ENCODE data around the gene CERS3.

The CERS3 gene

GRCh38 chr15:100544946-100545345 is 16.2 kb upstream of the CERS3 start:
- Histone ChIP-seq H3K27ac (no peak overlapping the region), H3K27me3 (ENCODE audit: control insufficient read depth, insufficient read depth, low read length) (no peaks in the 10 kb centered on the region), H3K79me2 (no peaks in the 10 kb centered on the region), H3K4me1 (no peaks in the 10 kb centered on the region), H3K9ac (no peak overlapping the region), H3K36me3 (ENCODE audit: control insufficient read depth, insufficient read depth, low read length) (no peaks in the 10 kb centered on the region), H2AFZ (no peak overlapping the region), H3K4me2 (ENCODE audit: low read length) (no peak overlapping the region), H3K4me3 (ENCODE audit: low read depth, low read length) (no peak overlapping the region), H3K9me3 (ENCODE audit: control insufficient read depth, low read length) (no peaks in the 10 kb centered on the region)
- no peak for TF ChIP-seq CTCF (IDR thresholded peaks at IDR 0.05)

GRCh38 chr15:100544338-100544841 is 15.6 kb upstream of the CERS3 start:
- no peak for TF ChIP-seq CTCF (IDR thresholded peaks at IDR 0.05)
- Histone ChIP-seq H3K27me3 (ENCODE audit: control insufficient read depth, insufficient read depth, low read length) (no peaks in the 10 kb centered on the region), H3K27ac (no peak overlapping the region), H3K9ac (no peak overlapping the region), H3K4me2 (ENCODE audit: low read length) (no peak overlapping the region), H3K79me2 (no peaks in the 10 kb centered on the region), H3K4me3 (ENCODE audit: low read depth, low read length) (no peak overlapping the region), H3K36me3 (ENCODE audit: control insufficient read depth, insufficient read depth, low read length) (no peaks in the 10 kb centered on the region), H3K4me1 (no peaks in the 10 kb centered on the region), H2AFZ (no peak overlapping the region), H3K9me3 (ENCODE audit: control insufficient read depth, low read length) (no peaks in the 10 kb centered on the region)

- H3K4me2 ChIP-seq (ENCODE audit: low read length), result no peak overlapping the region
- H3K9me3 ChIP-seq (ENCODE audit: control insufficient read depth, low read length), result no peaks in the 10 kb centered on the region
- no peaks in the 10 kb centered on the region for H3K4me1 ChIP-seq
- no peak overlapping the region for H2AFZ ChIP-seq
- TF ChIP-seq CTCF (IDR thresholded peaks at IDR 0.05), result no peak
- no peaks in the 10 kb centered on the region for H3K36me3 ChIP-seq (ENCODE audit: control insufficient read depth, insufficient read depth, low read length)
- H3K79me2 ChIP-seq, result no peaks in the 10 kb centered on the region
- H3K4me3 ChIP-seq (ENCODE audit: low read depth, low read length), result no peak overlapping the region
- H3K9ac ChIP-seq, result no peak overlapping the region
- no peak overlapping the region for H3K27ac ChIP-seq
- H3K27me3 ChIP-seq (ENCODE audit: control insufficient read depth, insufficient read depth, low read length), result no peaks in the 10 kb centered on the region
These were observed 13.5 kb upstream of the CERS3 start for GRCh38 chr15:100542290-100542689.

- TF ChIP-seq CTCF (IDR thresholded peaks at IDR 0.05), result no peak
- H2AFZ ChIP-seq, result no peak overlapping the region
- H3K27me3 ChIP-seq (ENCODE audit: control insufficient read depth, insufficient read depth, low read length), result no peaks in the 10 kb centered on the region
- no peak overlapping the region for H3K9ac ChIP-seq
- H3K27ac ChIP-seq, result no peak overlapping the region
- H3K4me2 ChIP-seq (ENCODE audit: low read length), result no peak overlapping the region
- H3K36me3 ChIP-seq (ENCODE audit: control insufficient read depth, insufficient read depth, low read length), result no peaks in the 10 kb centered on the region
- H3K4me1 ChIP-seq, result no peaks in the 10 kb centered on the region
- H3K4me3 ChIP-seq (ENCODE audit: low read depth, low read length), result no peak overlapping the region
- no peaks in the 10 kb centered on the region for H3K79me2 ChIP-seq
- no peaks in the 10 kb centered on the region for H3K9me3 ChIP-seq (ENCODE audit: control insufficient read depth, low read length)
These were observed 8.6 kb upstream of the CERS3 start for GRCh38 chr15:100537331-100537730.

DNA sequence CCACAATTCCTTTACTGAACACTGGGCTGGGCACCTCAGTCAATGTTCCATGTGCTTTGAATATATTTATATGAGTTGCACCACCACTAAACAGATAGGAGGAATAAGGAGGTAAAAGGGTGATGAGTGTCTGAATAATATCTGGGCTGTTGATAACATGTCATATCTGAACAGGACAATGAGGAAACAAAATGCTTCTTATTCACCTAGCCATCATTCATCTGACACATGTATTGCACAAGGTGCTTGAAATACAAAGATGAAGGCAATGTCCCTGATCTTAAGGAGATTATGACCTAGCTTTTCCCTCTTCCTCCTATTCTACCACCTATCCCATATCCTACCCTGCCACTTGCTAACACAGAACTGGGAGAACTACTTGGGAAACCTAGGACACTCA is 8.0 kb upstream of the CERS3 start:
- no peaks in the 10 kb centered on the region for H3K4me1 ChIP-seq
- H3K27me3 ChIP-seq (ENCODE audit: control insufficient read depth, insufficient read depth, low read length), result no peaks in the 10 kb centered on the region
- no peak overlapping the region for H2AFZ ChIP-seq
- H3K9me3 ChIP-seq (ENCODE audit: control insufficient read depth, low read length), result no peaks in the 10 kb centered on the region
- H3K4me3 ChIP-seq (ENCODE audit: low read depth, low read length), result no peak overlapping the region
- no peak overlapping the region for H3K4me2 ChIP-seq (ENCODE audit: low read length)
- TF ChIP-seq CTCF (IDR thresholded peaks at IDR 0.05), result no peak
- no peak overlapping the region for H3K9ac ChIP-seq
- H3K79me2 ChIP-seq, result no peaks in the 10 kb centered on the region
- H3K27ac ChIP-seq, result no peak overlapping the region
- H3K36me3 ChIP-seq (ENCODE audit: control insufficient read depth, insufficient read depth, low read length), result no peaks in the 10 kb centered on the region
